HG03066 (cell line): ENCODE data around the gene CCDC34.
"Not testable (repeated sequence)": the region's sequence is repeated elsewhere in the genome, so short reads cannot be mapped to it uniquely, and the experiment has no call there.

ENCODE experiments used
- ATAC-seq: cut with Tn5 transposase; IDR thresholded peaks from one replicate; pipeline ENCODE4 v1.9.1; 2021; ENCODE audit warnings: low read depth; ENCODE audit not compliant: unreplicated experiment

CCDC34 gene

DNA sequence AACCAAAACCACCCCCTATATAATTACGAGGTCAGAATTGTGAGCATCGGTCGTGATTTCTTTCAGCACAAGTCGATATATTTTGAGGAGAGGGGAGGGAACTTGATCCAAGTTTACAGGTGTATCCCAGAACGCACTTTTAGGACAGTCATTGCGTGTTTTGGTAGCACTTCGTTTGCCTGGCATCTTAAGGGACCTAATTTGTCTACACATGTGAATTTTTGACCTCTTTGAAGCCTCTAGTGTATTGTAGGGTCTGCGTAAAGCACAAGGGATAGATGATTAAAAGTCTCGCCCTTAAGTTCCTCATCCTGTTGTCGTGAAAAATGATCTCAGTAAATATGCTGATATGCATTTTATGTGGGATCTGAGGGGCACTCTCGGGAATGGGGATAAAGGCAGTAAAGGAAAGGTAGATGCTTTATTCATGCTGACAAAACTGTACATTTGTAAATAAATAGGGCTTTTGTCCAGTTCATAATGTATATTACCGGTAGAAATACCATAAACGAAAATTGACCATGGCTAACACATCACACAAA lies 632 bp upstream of the CCDC34 start:
- peak; percentile 3 for ATAC-seq

DNA sequence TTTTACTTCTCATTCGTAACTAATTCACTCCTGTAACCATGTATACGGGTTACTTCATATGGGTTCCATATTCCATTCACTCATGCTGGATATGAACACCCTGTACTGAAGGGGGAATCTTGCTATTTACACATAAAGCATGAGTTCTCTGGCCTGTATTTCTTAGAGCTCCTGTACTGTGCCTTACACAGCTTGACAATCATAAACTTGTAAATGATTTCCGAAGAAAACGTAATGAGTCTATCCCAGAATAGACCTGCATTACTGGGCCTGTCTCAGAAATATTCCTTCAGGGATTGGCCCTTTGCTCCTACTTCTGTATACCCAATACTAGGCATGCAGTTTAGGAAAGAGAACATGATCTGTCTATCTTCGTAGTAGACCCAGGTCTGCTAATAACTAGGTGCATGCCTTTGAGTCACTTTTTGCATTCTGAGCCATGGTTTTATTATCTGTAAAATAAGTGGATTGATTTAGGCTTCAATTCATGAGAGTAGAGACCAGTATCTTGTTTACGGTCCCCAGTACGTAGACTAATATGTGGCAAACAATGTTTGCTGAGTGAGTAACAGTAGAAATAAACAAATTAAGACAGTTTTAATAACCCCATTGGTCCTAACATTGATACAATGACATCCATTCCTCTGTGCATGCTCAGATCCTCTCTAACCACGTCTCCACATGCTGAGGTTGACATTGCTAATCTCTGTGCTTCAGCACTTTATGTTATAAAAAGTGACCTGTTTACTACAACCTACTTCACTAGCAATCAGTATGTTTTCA lies 1.2 kb downstream of the CCDC34 start:
- no peak for ATAC-seq

DNA sequence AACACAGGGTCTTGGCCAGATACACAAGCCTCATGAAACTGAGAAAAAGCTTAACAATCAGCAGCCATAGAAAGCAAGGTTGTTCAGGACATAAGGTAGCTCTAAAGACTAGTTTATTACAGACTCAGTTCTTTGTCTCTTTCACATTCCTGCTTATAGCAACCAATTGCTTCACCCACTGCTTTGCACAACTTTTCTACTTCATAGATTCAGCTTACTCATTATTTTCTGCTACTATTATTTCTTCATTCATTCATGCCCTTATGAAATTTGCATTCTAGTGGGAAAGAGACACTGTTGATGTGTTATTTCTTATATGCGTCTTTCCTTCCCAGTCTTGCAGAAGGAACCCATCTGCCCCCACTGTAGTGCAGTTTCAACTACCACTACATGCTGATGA lies 4.7 kb downstream of the CCDC34 start:
- no peak for ATAC-seq

- no peak for ATAC-seq
These were observed 5.8 kb downstream of the CCDC34 start for GRCh38 chr11:27357250-27357649.

GRCh38 chr11:27356624-27357222 lies 6.3 kb downstream of the CCDC34 start:
- no peak for ATAC-seq

DNA sequence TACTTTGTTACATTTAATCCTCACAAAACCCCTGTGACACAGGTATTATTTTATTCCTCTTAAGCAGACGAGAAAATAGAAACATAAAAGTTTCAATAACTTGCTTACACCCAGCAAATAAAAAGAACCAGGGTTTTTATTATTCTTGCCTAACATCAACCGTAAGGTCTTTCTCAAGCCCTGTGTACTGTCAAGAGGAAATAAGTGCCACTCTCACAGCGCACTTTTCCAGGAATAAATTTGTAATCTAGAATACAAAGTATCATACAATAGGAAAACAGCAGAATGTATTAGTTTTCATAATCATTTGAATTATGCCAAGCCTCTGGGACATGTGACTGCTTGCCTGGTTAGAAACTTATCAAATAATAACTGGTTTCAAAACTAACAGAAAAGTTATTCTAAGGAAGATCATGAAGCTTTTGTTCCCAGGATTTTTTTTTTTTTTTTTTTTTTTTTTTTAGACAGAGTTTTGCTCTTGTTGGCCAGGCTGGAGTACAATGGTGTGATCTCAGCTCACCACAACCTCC lies 7.4 kb downstream of the CCDC34 start:
- ATAC-seq = no peak

- no peak for ATAC-seq
These were observed 8.6 kb downstream of the CCDC34 start for GRCh38 chr11:27354359-27354965.

DNA sequence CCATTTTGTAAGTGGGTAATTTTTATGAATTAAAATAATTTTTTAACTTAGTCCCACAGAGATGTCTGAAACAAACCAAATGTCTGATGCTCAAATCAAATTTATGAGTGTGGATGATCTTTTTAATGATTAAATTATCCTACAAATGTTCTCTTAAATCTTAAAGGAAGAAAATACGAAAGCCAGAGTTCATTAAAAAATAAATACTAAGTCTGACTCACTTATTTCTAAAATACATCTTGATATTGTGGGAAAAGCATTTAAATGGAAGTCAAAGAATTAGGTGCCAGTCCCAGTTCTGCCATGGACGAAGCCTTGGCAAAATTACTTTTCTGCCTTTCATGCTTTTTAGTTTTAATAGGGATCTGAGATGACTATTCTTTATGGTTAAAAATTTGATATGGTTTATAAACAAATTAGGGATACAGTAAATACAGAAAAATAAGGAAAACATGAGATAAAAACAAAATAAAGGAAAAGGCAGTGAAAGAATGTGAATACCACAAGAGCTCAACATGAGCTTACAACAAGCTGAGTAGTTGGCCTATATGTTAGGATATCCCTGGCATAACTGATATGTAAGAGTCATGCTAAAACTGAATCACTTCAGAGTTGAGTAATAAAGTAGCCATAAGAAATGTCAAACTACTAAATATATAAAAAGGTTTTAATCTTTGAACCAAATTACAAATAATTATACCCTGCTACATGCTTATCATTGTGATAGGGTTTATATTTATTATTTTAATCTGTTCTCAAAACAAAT lies 9.2 kb downstream of the CCDC34 start:
- ATAC-seq = no peak

GRCh38 chr11:27352781-27353180 lies 10.2 kb downstream of the CCDC34 start:
- no peak for ATAC-seq

DNA sequence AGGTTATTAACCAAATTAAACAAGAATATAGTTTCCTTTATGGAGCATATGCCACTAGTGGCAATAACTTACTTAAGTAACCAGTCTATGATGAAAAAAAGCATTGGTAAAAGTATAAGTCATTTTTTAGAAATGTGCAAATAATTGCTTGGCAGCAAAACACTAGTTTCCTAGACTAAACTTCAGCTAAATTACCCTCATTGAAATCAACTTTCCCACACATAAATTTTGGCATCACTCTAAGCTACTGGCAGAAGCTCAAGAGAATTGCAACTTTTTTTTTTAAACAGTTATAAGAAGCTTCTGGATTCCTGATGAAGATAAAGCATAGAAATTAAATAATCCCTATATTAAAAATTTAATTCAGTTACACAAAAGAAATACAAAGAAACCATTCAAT lies 12.5 kb downstream of the CCDC34 start:
- no peak for ATAC-seq

DNA sequence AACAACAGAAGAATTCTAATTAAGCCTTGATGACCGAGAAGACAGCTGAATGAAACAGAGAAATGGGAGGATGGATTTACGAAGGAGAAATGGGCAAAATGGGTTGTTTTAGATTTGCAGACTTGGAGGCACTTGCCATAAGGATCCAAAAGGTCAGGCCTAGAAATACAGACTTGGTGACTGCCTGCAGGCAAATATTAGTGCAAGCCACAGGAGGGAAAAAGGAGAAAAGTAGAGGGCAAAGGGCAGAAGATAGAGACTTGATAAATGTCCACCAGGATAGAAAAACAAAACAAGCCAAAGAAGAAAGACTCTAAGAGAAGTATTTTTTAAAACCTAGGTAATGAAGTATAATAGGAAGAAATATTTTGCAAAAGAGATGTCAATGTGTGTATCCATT lies 13.1 kb downstream of the CCDC34 start:
- ATAC-seq = no peak

- no peak for ATAC-seq
These were observed 14.6 kb downstream of the CCDC34 start for GRCh38 chr11:27348340-27348873.

- no peak for ATAC-seq
These were observed 15.4 kb downstream of the CCDC34 start for GRCh38 chr11:27347359-27348339.

GRCh38 chr11:27339941-27340340 lies 23.1 kb downstream of the CCDC34 start:
- ATAC-seq = no peak

DNA sequence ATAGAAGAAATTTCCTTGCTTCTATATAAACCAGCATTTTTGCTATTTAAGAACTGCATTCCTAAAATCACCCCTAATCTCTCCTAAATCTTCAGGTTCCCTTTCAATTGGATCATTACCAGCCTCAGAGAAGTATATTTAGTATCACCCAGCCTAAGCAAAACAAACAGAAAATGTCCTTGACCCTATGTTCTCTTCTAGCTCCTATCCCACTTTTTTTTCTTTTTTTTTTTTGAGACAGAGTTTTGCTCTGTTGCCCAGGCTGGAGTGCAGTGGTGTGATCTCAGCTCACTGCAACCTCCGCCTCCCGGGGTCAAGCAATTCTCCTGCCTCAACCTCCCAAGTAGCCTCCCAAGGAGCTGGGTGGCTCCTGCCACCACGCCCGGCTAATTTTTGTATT lies 28.3 kb downstream of the CCDC34 start:
- not testable (repeated sequence) for ATAC-seq

- ATAC-seq = no peak
These were observed 31.0 kb downstream of the CCDC34 start for GRCh38 chr11:27331981-27332380.

DNA sequence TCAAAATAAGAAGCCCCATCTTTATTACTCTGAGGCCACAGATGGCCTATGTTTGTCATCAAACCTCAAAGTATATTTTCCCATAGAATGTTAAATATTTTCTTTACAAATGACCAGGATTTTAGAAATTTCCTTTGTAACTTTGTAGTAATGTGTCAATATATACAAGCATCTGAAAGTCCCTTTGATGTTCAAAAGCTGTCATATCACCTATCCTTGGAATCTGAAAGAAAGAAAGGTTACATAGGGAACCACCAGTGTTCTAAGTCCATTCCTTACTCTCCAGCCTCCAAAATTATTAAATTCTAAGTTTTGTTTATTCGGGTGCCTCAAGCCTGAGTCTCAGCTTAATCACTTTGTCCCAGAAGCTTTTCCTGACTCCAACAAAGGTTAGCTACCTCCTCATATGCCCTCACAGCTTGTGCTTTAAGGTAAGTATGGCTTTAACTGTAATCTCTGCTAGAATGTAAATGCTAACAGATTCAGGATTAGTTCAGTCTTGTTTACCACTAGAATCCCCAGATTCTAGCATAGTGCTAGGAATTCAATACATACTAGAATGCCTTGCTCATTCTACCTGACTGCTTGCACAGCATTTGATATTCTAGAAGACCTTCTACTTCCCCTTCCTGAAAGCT lies 32.3 kb downstream of the CCDC34 start:
- ATAC-seq = no peak

GRCh38 chr11:27329867-27330632 lies 33.0 kb downstream of the CCDC34 start:
- ATAC-seq = no peak
